IMR-90 (cell line): ENCODE measurements around the gene OGT. TPM values are rescaled to one million over a fixed set of nuclear protein-coding genes. Genes with fewer than 3 reads are reported as not detected.
A peak's percentile ranks its signal among the peaks of the same experiment; 100 is the strongest.

ENCODE experiments used
- ATAC-seq: fragments of 200-7000 bp; cut with Tn5 transposase; 2 replicates; pipeline ENCODE4 v1.9.1; 2020; ENCODE audit warnings: low read depth, mild to moderate bottlenecking, moderate library complexity
- BruUV-seq: library from RNA; stranded (reverse); fragments of 400-500 nt; replicated peaks from 2 replicates; lab custom pipeline; 2021; lab: Mats Ljungman, UMichigan
- CTCF ChIA-PET: fragments of 300-600 bp; formaldehyde crosslinking; extraction: SDS; loops from one replicate; lab custom pipeline; 2021; ENCODE audit warnings: antibody characterized with exemption; lab: Yijun Ruan, JAX
- POLR2A ChIA-PET: fragments of 300-600 bp; sonication (Branson Sonifier 250); formaldehyde crosslinking; loops from one replicate; lab custom pipeline; 2022; ENCODE audit warnings: antibody characterized with exemption; ENCODE audit not compliant: unreplicated experiment; lab: Charles Lee
- DNase-seq: peaks from one replicate; pipeline ENCODE4 v3.0.0; 2013
- H2AFZ ChIP-seq: replicated peaks from 2 replicates; pipeline ENCODE3; 2013; ENCODE audit warnings: low read length, mild to moderate bottlenecking; ENCODE audit not compliant: poor library complexity
- H2AK5ac ChIP-seq: 2 replicates; pipeline ENCODE4 v1.6.1; 2013; ENCODE audit warnings: low read depth, low read length, inconsistent platforms
- H2AK9ac ChIP-seq: replicated peaks from 2 replicates; pipeline ENCODE3; 2013; ENCODE audit warnings: mild to moderate bottlenecking, low read depth, low read length, moderate library complexity; ENCODE audit not compliant: poor library complexity
- H2BK120ac ChIP-seq: 2 replicates; pipeline ENCODE4 v1.6.1; 2013; ENCODE audit warnings: low read depth, low read length, inconsistent platforms
- H2BK15ac ChIP-seq: 3 replicates; pipeline ENCODE4 v1.6.1; 2013; ENCODE audit warnings: low read depth, low read length, inconsistent platforms
- H2BK20ac ChIP-seq: 2 replicates; pipeline ENCODE4 v1.6.1; 2013; ENCODE audit warnings: low read depth, mild to moderate bottlenecking, inconsistent platforms, low read length, moderate library complexity
- H2BK5ac ChIP-seq: 2 replicates; pipeline ENCODE4 v1.6.1; 2013; ENCODE audit warnings: mild to moderate bottlenecking, low read depth, low read length, inconsistent platforms; ENCODE audit not compliant: poor library complexity, severe bottlenecking
- H3K14ac ChIP-seq: replicated peaks from 2 replicates; pipeline ENCODE4 v1.6.1; 2013; ENCODE audit warnings: low read depth, low read length, inconsistent platforms
- H3K18ac ChIP-seq: 2 replicates; pipeline ENCODE4 v1.6.1; 2013; ENCODE audit warnings: low read depth, low read length, control low read depth
- H3K23ac ChIP-seq: 2 replicates; pipeline ENCODE4 v1.6.1; 2013; ENCODE audit warnings: low read depth, low read length, inconsistent platforms
- H3K27ac ChIP-seq: 2 replicates; pipeline ENCODE4 v1.5.1; 2013; ENCODE audit warnings: mild to moderate bottlenecking, control low read depth, low read length; ENCODE audit not compliant: insufficient read depth
- H3K27me3 ChIP-seq: 2 replicates; pipeline ENCODE4 v1.6.1; 2013; ENCODE audit warnings: low read length; ENCODE audit not compliant: control insufficient read depth, insufficient read depth
- H3K36me3 ChIP-seq: 2 replicates; pipeline ENCODE4 v1.6.1; 2013; ENCODE audit warnings: low read length, mixed read lengths; ENCODE audit not compliant: control insufficient read depth, insufficient read depth
- H3K4ac ChIP-seq: 2 replicates; pipeline ENCODE4 v1.6.1; 2013; ENCODE audit warnings: low read depth, low read length, inconsistent platforms
- H3K4me1 ChIP-seq: 2 replicates; pipeline ENCODE4 v1.6.1; 2013; ENCODE audit warnings: low read length, mixed read lengths; ENCODE audit not compliant: control insufficient read depth, insufficient read depth
- H3K4me2 ChIP-seq: 2 replicates; pipeline ENCODE4 v1.6.1; 2013; ENCODE audit warnings: low read depth, mild to moderate bottlenecking, control low read depth, low read length, moderate library complexity
- H3K4me3 ChIP-seq: 2 replicates; pipeline ENCODE4 v1.5.1; 2013; ENCODE audit warnings: low read depth, mild to moderate bottlenecking, control low read depth, low read length, moderate library complexity; ENCODE audit not compliant: insufficient read depth
- H3K56ac ChIP-seq: 2 replicates; pipeline ENCODE4 v1.6.1; 2013; ENCODE audit warnings: low read length, inconsistent platforms; ENCODE audit not compliant: insufficient read depth; ENCODE audit errors: extremely low read depth
- H3K79me1 ChIP-seq, 2 experiments: 2 replicates each; pipeline ENCODE4 v1.6.1; 2013; ENCODE audit warnings: low read length in 2 of 2, inconsistent platforms in 1 of 2, low read depth in 1 of 2
- H3K9ac ChIP-seq: 2 replicates; pipeline ENCODE4 v1.6.1; 2013; ENCODE audit warnings: low read depth, low read length, control low read depth
- H3K9me1 ChIP-seq: 2 replicates; pipeline ENCODE4 v1.6.1; 2013; ENCODE audit warnings: low read length, inconsistent platforms; ENCODE audit not compliant: insufficient read depth
- H3K9me3 ChIP-seq: 2 replicates; pipeline ENCODE4 v1.6.1; 2013; ENCODE audit warnings: low read length; ENCODE audit not compliant: control insufficient read depth, insufficient read depth
- H4K20me1 ChIP-seq: 2 replicates; pipeline ENCODE4 v1.6.1; 2013; ENCODE audit warnings: low read length, inconsistent platforms; ENCODE audit not compliant: insufficient read depth
- H4K5ac ChIP-seq: 2 replicates; pipeline ENCODE4 v1.6.1; 2013; ENCODE audit warnings: mild to moderate bottlenecking, low read depth, low read length, control low read depth
- H4K8ac ChIP-seq, 2 experiments: 2 replicates each; pipeline ENCODE4 v1.6.1; 2013; ENCODE audit warnings: low read depth in 2 of 2, low read length in 2 of 2, control low read depth in 1 of 2, inconsistent platforms in 1 of 2
- H4K91ac ChIP-seq: 2 replicates; pipeline ENCODE4 v1.6.1; 2013; ENCODE audit warnings: low read depth, low read length, inconsistent platforms; ENCODE audit not compliant: insufficient read depth
- BHLHE40 ChIP-seq: fragments of 150-350 bp; IDR thresholded peaks from 2 replicates; pipeline ENCODE4 v1.6.1; 2016; ENCODE audit warnings: mild to moderate bottlenecking, low read depth, low read length
- CEBPB ChIP-seq: IDR thresholded peaks from 2 replicates; pipeline ENCODE4 v1.6.1; 2012; ENCODE audit warnings: low read depth, low read length, improper control_type of control experiment
- CHD1 ChIP-seq: IDR thresholded peaks from 2 replicates; pipeline ENCODE4 v1.6.1; 2012; ENCODE audit warnings: low read depth, low read length, improper control_type of control experiment
- CTCF ChIP-seq: conservative IDR thresholded peaks from 2 replicates; pipeline ENCODE4 v1.5.1; 2012; ENCODE audit warnings: mild to moderate bottlenecking, low read depth, low read length, improper control_type of control experiment
- MXI1 ChIP-seq: IDR thresholded peaks from 2 replicates; pipeline ENCODE4 v1.6.1; 2012; ENCODE audit warnings: low read depth, mild to moderate bottlenecking, low read length, moderate library complexity, borderline replicate concordance
- RCOR1 ChIP-seq: IDR thresholded peaks from 2 replicates; pipeline ENCODE4 v1.6.1; 2012; ENCODE audit warnings: mild to moderate bottlenecking, low read length, improper control_type of control experiment; ENCODE audit not compliant: insufficient replicate concordance
- SMC3 ChIP-seq: fragments of 150-350 bp; IDR thresholded peaks from 2 replicates; pipeline ENCODE4 v1.6.1; 2016; ENCODE audit warnings: low read depth, mild to moderate bottlenecking, antibody characterized with exemption, low read length, moderate library complexity
- WGBS, 2 experiments: methylation state at CpG; one replicate each; pipeline versions ENCODE4 v1.1.5 to v1.1.7; 2013; ENCODE audit warnings: missing lambda C conversion rate in 2 of 2; ENCODE audit not compliant: insufficient read length in 1 of 2; ENCODE audit errors: extremely low coverage in 2 of 2; 5-methylcytosine and 5-hydroxymethylcytosine counted together
- dilution Hi-C: fragments of 300-500 bp; cut with HindIII; formaldehyde crosslinking; loops from one replicate; pipeline ENCODE4 v1.14.3; 2018; ENCODE audit warnings: low sequenced_read_pairs; ENCODE audit not compliant: unreplicated experiment
- in situ Hi-C: fragments of 300-500 bp; cut with MboI; formaldehyde crosslinking; loops from 3 replicates; pipeline ENCODE4 v1.14.3; 2019; ENCODE audit warnings: low sequenced_read_pairs, inconsistent platforms, mixed read lengths
- intact Hi-C: fragments of 100-400 bp; cut with micrococcal nuclease; formaldehyde crosslinking; loops from 2 replicates; pipeline ENCODE4 v1.10.0; 2022
- polyA plus RNA-seq, 3 experiments: library from polyadenylated mRNA; depleted of rRNA; stranded (reverse); fragments of >200 nt; gene quantifications; 2 replicates each; pipeline ENCODE4 v1.2.3, GENCODE V29; 2012; ENCODE audit warnings: low replicate concordance in 1 of 3
- total RNA-seq: library from RNA; depleted of rRNA; stranded (reverse); fragments of >200 nt; gene quantifications from 2 replicates; pipeline ENCODE4 v1.2.3, GENCODE V29; 2012
- TF ChIP-seq, protein P1 (sequence below): fragments of 150-350 bp; IDR thresholded peaks from 2 replicates; pipeline ENCODE4 v1.6.1; 2016; ENCODE audit warnings: low read depth, mild to moderate bottlenecking, low read length, moderate library complexity, borderline replicate concordance
- TF ChIP-seq, protein P2 (sequence below): fragments of 150-350 bp; IDR thresholded peaks from 2 replicates; pipeline ENCODE4 v1.6.1; 2017; ENCODE audit warnings: mild to moderate bottlenecking, antibody characterized with exemption, low read length, low read depth

Gene OGT
- total and polyA plus RNA-seq, 2 of the 4 experiments (the other 2 are of a cell fraction) = 80.7 to 113 TPM

- TF ChIP-seq MXI1 = no peak
Measured at GRCh38 chrX:71534773-71535544, 2.1 kb downstream of the OGT start (continued).

GRCh38 chrX:71536285-71536684 is 3.4 kb downstream of the OGT start:
- Histone ChIP-seq H3K9ac (no peak overlapping the region), H3K4me3 (peak overlapping the region; percentile 18; the same call in 1 of the 2 replicates), H4K8ac (no peak overlapping the region), H3K14ac (no peak overlapping the region), H3K9me3 (no peaks in the 10 kb centered on the region), H4K5ac (no peak overlapping the region), H3K36me3 (0 out of 2 replicates have a peak, but pooled peaks cover 4% of the 10 kb centered on the region), H3K18ac (no peak overlapping the region), H2AFZ (no peak overlapping the region), H4K20me1 (peaks cover 48% of the 10 kb centered on the region), H3K9me1 (peaks cover 4% of the 10 kb centered on the region; the same call in 1 of the 2 replicates), H2BK120ac (no peak overlapping the region), H3K79me1 (peaks cover 4 to 5% of the 10 kb centered on the region in 2 experiments; a peak in 1 of 4 replicates), H3K27ac (no peak overlapping the region), H3K27me3 (no peaks in the 10 kb centered on the region), H2BK5ac (no peak overlapping the region), H3K23ac (no peak overlapping the region), H3K4me2 (peak overlapping the region; percentile 67), H2AK9ac (no peak overlapping the region), H3K56ac (no peak overlapping the region), H2BK20ac (no peak overlapping the region), H3K4ac (no peak overlapping the region), H2AK5ac (no peak overlapping the region), H2BK15ac (no peak overlapping the region), H4K91ac (no peak overlapping the region), H3K4me1 (peaks cover 2% of the 10 kb centered on the region; the same call in 1 of the 2 replicates)
- BruUV-seq = no TSS peak
- intact Hi-C loops = no loop called here
- no peak for DNase-seq
- ATAC-seq = no peak
- TF ChIP-seq CEBPB (no peak), CTCF (no peak), MXI1 (no peak), CHD1 (no peak), SMC3 (no peak), BHLHE40 (no peak), RCOR1 (no peak)
- TF ChIP-seq, protein P1, sequence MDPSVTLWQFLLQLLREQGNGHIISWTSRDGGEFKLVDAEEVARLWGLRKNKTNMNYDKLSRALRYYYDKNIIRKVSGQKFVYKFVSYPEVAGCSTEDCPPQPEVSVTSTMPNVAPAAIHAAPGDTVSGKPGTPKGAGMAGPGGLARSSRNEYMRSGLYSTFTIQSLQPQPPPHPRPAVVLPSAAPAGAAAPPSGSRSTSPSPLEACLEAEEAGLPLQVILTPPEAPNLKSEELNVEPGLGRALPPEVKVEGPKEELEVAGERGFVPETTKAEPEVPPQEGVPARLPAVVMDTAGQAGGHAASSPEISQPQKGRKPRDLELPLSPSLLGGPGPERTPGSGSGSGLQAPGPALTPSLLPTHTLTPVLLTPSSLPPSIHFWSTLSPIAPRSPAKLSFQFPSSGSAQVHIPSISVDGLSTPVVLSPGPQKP = no peak
- TF ChIP-seq, protein P2, sequence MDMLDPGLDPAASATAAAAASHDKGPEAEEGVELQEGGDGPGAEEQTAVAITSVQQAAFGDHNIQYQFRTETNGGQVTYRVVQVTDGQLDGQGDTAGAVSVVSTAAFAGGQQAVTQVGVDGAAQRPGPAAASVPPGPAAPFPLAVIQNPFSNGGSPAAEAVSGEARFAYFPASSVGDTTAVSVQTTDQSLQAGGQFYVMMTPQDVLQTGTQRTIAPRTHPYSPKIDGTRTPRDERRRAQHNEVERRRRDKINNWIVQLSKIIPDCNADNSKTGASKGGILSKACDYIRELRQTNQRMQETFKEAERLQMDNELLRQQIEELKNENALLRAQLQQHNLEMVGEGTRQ = no peak
- dilution Hi-C loops = no loop called here
- in situ Hi-C loops = no loop called here
- POLR2A ChIA-PET = no interaction called here
- no CpG with 5 or more reads among the region's 5 CpGs for WGBS, 2 experiments
- CTCF ChIA-PET = no interaction called here
